ENCODE data around the gene TP53BP1.

DNA sequence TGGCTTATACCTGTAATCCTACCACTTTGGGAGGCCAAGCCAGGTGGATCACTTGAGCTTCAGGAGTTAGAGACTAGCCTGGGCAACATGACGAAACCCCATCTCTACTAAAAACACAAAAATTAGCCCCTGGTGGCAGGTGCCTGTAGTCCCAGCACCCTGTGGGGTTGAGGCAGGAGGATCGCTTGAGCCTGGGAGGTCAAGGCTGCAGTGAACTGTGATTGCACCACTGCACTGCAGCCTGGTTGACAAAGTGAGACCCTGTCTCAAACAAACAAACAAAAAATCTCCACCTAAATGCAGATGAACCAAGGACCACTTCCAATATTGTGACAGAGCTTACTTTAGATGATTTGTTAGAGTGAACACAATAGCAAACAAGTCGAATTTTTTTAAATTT lies 53.7 kb downstream of the TP53BP1 start:
- TF ChIP-seq, protein P1, sequence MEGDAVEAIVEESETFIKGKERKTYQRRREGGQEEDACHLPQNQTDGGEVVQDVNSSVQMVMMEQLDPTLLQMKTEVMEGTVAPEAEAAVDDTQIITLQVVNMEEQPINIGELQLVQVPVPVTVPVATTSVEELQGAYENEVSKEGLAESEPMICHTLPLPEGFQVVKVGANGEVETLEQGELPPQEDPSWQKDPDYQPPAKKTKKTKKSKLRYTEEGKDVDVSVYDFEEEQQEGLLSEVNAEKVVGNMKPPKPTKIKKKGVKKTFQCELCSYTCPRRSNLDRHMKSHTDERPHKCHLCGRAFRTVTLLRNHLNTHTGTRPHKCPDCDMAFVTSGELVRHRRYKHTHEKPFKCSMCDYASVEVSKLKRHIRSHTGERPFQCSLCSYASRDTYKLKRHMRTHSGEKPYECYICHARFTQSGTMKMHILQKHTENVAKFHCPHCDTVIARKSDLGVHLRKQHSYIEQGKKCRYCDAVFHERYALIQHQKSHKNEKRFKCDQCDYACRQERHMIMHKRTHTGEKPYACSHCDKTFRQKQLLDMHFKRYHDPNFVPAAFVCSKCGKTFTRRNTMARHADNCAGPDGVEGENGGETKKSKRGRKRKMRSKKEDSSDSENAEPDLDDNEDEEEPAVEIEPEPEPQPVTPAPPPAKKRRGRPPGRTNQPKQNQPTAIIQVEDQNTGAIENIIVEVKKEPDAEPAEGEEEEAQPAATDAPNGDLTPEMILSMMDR (IDR thresholded peaks at IDR 0.05; ENCODE audit: poor library complexity, severe bottlenecking): no peak
- TF ChIP-seq SMC3 (conservative IDR thresholded peaks at IDR 0.05; ENCODE audit: poor library complexity) (no peak), POLR2AphosphoS5 (IDR thresholded peaks at IDR 0.05) (no peak)

Measured in neural cell (in vitro differentiated cells).